ENCODE measurements around the gene SCARB1.

The SCARB1 gene

DNA sequence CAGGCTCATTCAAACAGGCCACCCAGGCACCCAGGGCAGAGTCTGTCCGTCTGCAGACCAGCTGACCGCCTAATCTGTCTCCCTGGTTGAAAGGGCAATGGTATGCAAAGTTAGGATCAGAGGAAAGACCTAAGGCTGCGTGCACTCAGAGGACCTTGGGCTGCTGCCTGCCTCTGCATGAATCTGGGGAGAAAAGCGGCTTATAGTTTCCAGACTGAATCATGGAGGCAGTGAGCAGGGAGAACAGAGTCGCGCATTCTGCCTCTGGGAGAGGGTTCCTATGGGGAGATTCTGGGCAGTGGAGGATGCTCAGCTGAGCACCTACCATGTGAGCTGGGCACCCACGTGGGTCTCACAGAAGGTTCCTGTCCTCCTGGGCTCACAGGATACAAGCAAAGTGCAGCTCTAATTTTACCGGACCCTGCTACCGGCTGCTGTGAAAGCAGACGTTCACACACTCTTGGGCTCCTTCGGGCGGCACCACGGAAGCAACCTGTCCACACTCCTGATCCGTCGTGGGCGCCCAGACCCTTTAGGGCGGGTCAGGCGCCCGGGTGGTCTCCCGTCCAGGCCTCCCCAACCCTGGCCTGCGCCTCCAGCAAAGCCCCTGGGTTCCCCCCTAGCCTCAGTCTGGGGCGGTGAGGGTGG, 772 bp downstream of the SCARB1 start:
- no peak for DNase-seq (ENCODE audit: low read depth)

DNA sequence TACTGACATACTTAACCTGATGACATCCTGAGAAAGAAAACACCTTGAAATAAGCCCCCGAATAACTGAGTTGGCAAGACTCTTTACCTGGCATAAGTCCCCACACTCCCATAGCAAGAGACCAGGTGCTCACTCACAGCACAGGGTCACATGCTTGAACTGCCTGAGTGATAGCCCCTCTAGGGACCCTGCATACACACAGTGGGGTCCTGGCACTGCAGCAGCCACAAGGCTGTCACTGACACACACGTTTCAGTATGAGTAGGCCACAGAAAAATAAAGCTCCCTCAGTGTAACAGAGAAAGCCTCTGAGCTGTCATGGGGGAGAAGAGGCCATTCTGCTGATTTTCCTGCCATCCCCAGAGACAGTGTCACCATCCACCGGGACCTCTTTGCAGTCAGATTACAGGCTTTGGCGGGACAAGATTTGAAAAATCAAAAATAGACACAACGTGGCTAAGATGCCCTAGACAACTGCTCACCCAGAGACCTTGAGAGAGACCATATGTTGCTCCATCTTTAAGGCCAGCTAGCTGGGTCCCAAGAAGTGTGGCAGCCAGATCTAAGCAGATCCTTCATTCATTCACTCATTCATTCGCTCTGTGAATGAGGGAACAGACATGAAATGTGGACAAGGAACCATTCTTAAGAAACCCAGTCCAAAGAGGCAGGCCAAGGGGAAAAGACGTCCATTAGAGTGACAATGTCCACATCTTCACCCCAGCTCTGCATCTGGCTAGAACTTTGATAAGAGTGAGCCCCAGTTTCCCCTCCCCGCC, 1.6 kb downstream of the SCARB1 start:
- DNase-seq (ENCODE audit: low read depth): no peak

DNA sequence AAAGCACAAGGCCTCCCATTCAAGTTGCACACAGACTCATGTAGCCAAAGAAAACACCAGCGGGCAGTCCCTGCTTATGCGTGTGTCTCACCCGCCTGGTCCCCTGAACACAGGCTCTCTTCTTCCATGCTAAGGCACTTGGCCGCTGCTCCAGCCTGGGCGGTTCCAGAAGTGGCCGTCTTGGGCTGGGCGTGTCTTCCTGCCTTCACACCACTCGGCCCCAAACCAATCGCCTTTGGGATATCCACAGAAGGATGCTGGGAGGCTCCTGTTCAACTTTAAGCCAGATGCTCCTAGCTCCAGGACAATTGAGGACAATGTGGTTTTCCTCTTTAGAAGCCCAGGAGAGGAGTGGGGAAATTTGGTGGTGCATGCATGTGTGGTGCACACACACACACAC, 2.2 kb downstream of the SCARB1 start:
- no peak for DNase-seq (ENCODE audit: low read depth)

DNA sequence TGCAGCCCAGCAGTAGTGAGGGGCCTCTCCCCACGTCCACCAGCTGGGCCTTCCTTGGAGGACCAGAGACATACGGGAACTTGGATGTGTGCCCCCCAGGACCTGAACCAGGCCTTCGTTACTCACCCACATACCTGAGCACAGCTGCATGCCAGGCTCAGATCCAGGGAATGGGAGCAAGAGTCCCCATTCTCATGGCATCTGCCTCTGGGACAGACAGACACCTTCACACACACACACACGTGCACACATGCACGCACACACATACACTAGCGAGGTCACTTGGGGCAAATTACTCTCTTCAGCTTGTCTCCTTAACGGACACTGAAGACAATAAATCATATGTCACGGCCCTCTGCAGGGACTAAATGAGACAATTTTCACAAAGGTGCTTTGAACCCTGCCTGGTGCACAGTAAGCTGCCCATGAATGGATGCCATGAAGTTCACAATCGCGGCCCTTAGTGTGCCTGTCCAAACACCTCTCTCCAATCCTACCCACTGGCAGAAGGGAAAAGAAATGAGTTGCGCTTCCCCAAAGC, 5.7 kb downstream of the SCARB1 start:
- no peak for DNase-seq (ENCODE audit: low read depth)

DNA sequence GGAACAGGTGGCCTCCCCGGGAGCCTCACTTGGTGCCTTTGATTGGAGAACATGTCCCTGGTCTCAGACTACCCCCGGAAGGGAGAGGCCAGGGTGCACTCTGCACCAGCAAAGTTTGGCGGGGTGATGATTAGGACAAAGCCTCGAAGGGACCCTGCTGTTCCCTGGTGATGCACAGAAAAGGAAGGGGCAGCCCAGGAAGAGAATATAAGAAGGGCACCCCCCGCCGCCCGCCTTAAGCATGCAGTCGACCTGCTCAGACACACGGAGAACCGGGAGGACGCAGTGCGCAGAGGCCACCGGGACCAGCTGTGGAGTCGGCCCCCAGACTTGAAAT, 6.9 kb downstream of the SCARB1 start:
- no peak for DNase-seq (ENCODE audit: low read depth)

GRCh38 chr12:124856132-124856841, 7.4 kb downstream of the SCARB1 start:
- DNase-seq (ENCODE audit: low read depth): no peak

DNA sequence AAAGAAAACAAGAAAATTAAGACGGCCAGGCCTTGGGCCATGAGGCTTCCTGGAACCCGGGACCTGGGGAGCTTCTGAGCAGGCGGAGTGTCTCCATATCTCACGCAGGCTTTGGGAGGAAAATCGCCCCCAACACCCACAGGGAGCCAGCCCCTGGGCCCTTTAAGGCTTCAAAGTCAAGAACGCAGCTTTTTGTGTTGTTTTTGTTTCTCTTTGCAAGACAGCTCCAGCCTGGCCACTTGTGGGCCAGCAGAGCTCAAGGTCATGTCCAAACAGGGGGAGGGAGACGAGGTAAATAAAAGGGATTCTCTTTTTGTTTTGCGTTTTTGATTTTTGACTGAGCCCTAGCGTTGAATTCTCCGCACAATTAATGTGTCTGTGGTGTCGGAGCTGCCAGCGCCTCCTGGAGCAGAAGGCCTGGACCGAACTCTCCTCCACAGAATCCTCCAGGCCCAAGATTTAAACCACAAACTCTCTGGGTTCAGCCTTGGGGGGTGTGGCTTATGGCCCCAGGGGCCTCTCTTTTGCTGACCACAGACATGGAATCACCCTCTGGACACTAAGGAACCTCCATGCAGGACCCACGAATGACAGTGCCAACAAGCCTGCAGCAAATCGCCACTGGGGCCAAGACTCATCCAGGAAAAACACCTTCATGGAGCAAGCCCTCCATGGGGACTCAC, 8.2 kb downstream of the SCARB1 start:
- DNase-seq (ENCODE audit: low read depth): no peak

GRCh38 chr12:124854637-124855184, 9.0 kb downstream of the SCARB1 start:
- DNase-seq (ENCODE audit: low read depth): no peak

DNA sequence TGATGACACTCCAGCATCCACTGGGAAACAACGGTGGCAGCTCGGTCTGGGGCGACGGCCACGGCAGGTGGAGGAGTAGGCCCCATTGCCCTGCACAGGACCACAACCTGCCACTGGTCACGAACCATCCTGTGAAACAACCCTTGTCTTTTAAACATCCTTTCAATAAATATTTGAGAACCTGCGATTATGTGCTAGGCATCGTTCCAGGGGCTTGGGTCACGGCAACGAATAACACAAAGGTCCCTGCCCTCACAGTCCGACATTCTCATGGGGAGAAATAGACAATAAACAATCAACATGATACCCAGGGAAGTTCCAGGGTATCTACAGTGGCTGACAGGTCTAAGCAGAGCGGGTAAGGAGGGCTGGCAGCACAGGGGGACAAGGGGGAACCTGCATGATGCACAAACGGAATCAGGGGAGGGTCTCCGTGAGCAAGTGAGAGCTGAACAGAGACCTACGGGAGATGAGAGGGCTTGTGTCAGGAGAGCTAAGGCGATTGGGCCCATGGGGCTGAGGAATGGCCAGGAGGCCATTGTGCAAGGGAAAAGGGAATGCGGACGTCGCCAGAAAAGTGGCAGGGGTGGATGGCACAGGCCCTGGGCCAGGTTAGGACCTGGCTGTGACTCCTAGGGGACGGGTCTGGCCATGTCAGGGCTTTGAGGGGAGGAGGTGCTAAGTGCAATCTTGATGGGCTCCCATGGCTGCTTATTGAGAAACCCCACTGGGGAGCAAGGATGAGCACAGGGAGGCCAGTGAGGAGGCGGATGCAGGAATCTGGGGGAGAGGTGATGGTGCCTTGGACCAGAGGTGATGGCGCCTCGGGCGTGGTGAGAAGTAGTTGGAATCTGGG, 9.7 kb downstream of the SCARB1 start:
- DNase-seq (ENCODE audit: low read depth): no peak

DNA sequence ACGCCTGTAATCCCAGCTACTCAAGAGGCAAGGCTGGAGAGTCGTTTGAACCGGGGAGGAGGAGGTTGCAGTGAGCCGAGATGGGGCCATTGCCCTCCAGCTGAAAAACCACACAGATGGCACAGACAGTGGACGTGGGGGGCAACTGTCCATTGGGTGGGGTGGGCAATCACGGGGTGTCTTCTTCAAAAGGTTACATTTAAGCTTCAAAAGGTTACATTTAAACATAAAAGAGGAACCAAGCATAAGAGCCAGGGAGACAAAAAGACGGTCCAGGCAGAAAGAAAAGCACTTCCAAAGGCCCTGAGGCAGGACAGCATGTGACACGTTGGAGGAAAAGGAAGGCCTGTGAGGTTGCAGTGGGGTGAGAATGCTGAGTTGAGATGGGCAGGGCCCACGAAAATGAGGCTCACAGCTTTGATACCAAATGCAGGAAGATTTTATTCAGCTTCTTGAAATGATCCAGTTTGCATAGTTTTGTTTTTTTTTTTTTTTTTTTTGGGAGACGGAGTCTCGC, 10.7 kb downstream of the SCARB1 start:
- no peak for DNase-seq (ENCODE audit: low read depth)

- DNase-seq (ENCODE audit: low read depth): no peak
Measured at GRCh38 chr12:124852329-124852831, 11.3 kb downstream of the SCARB1 start.

DNA sequence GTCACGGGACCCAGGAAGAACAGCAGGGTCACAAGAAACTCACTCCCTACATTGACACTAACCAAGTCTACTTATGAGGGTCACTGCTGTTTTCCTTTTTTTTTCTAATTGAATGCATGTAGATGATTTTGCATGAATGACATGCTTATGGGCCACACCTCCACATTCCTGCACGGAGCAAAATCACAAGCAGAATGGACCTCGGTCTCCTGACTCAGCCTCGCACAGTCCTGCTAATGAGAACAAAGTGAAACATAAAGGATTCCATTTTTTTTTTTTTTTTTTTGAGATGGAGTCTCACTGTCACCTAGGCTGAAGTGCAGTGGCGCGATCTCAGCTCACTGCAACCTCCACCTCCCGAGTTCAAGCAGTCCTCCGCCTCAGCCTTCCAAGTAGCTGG, 12.3 kb downstream of the SCARB1 start:
- no peak for DNase-seq (ENCODE audit: low read depth)

GRCh38 chr12:124849382-124849781, 14.3 kb downstream of the SCARB1 start:
- DNase-seq (ENCODE audit: low read depth): no peak

DNA sequence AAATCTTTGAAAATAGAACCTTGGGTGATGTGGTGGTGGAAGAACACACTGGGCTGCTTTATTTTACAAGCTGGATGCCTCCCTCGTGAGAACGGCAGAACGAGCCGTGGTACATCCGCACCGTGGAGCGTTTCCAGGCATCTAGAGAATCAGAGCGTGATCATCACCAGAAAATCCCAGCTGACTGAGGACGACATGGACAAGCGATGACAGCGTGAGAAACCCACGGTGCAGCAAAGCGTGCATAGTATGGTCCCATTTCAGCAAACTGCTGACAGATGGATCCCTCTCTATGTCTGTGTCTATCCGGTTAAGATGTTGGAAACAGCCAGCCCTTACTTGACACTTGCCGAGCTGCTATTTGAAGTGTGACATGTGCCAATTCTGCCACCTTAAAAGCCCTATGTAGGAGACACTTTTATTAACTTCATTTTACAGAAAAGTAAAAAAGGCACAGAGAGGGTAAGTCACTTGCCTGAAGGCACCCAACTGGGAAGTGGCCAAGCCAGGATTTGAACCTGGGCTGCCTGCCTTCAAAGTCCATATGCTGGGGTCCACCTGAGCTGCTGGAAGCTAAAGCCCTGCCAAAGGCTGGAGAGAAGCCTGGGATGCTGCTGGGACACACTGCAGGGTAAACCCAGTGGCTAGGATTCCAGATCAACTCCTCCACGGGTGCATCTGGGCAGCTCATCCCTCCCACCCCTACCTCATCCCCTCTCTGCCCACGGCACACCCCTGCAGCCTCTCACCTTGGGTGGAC, 14.9 kb downstream of the SCARB1 start:
- DNase-seq (ENCODE audit: low read depth): no peak

DNA sequence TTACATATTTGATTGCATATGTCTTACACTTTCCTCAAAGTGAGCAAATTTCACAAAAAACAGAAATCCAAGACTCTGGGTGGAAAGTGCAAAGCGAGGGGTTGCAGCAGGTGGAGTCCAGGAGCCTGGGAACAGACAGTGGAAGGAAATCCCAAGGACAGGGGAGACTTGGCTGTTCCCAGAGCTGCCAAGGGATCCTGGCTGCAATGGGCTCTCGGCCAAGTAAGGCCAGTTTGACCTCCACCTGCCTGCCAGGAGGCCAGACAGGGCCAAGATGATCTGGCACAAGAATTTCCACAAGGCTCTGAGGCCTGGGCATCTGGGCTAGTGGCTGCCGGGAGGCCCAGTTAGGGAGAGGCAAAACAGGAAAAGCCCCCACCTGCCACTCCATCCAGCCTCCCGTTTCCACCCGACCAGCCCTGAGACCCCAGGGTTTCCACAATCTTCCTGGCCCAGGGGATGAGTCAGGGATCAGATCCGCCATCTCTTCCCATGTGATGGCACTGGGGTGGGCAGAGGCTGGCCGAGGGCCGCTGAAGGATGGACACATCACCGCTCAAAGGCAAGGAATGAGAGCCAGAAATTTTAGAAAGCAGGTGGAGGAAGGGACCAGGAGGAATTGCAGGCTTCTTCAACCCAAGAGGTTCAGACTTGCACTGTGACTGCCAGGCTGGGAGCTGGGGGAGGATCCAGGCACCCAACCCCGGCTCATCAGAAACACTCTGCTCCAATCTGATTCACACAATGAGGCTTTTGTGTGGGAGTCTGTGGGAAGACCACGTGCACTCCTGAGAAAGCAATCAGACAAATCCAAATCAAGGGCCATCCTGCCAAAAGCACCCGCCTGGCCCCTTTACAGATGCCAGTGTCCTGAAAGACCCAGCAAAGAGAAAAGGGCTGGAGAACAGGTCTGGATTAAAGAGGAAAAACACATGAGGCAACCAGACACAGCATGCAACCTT, 16.3 kb downstream of the SCARB1 start:
- DNase-seq (ENCODE audit: low read depth): no peak

DNA sequence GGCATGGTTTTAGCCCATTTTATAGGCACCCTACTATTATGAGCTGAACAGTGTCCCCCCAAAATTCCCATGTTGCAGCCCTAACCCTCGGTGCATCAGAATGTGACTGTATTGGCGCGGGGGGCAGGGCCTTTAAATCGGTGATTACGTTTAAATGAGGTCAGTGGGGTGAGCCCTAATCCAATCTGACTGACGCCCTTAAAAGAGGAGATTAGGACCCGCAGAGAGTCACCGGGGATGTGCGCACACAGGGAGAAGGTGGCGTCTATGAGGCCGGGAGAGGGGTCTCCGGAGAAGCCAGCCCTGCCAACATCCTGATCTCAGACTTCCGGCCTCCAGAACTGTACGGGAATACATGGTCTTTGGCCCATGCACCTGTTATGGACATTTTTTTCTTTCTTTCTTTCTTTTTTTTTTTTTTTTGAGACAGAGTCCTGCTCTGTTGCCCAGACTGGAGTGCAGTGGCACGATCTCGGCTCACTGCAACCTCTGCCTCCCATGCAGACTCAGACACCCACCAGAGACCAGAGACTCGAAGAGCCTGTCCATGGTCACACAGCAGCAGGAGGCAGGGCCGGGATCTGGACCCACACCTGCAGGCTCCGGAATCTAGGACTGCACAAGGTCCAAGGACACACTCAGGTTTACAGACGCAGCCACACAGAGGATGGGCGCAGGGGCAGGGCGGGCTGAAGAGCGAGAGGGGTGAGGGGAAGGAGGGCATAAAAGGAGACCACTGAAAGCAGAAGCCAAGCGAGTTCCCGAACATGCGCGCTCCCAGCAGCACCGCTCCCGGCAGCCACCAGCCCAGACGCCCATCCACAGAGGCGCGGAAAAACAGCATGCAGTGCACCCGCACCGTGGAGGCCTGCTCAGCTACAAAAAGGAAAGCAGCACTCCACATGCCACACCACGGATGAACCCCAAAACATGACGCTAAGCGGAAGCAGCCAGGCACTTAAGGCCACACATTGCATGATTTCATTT, 19.0 kb downstream of the SCARB1 start:
- no peak for DNase-seq (ENCODE audit: low read depth)

- no peak for DNase-seq (ENCODE audit: low read depth)
Measured at GRCh38 chr12:124842800-124843510, 20.7 kb downstream of the SCARB1 start.
